K562 (cell line): ENCODE measurements around the gene LNPEP. TPM values are rescaled to one million over a fixed set of nuclear protein-coding genes. Genes with fewer than 3 reads are reported as not detected.

Experiments
- ARID3A ChIP-seq: IDR thresholded peaks from 2 replicates; pipeline ENCODE4 v1.6.1; 2012; ENCODE audit warnings: low read depth, low read length, improper control_type of control experiment, borderline replicate concordance
- ETV1 ChIP-seq: fragments of 450-650 bp; conservative IDR thresholded peaks from 2 replicates; pipeline ENCODE4 v1.6.1; 2016; ENCODE audit warnings: missing genetic modification characterization, control low read depth, low read depth, missing compliant biosample characterization
- JUN ChIP-seq, 2 experiments: sonication (generic) in 1 of 2; formaldehyde crosslinking in 1 of 2; IDR thresholded peaks; 2 replicates each; pipeline versions ENCODE4 v1.6.1 to v1.8.0; 2012 to 2022; ENCODE audit warnings: borderline replicate concordance in 2 of 2, mild to moderate bottlenecking in 2 of 2, improper control_type of control experiment in 1 of 2, low read depth in 1 of 2, low read length in 1 of 2, missing genetic modification reagents in 1 of 2
- MED1 ChIP-seq: sonication (generic); formaldehyde crosslinking; IDR thresholded peaks from 2 replicates; pipeline ENCODE4 v1.8.1; 2023; ENCODE audit warnings: missing genetic modification reagents, borderline replicate concordance
- MITF ChIP-seq: IDR thresholded peaks from 2 replicates; pipeline ENCODE4 v1.6.1; 2014; ENCODE audit warnings: antibody characterized with exemption
- NONO ChIP-seq, 2 experiments: fragments of 200-400 bp in 1 of 2; fragments of 450-650 bp in 1 of 2; formaldehyde crosslinking in 1 of 2; IDR thresholded peaks; 2 replicates each; pipeline ENCODE4 v1.6.1; 2017; ENCODE audit warnings: low read depth in 2 of 2, mild to moderate bottlenecking in 2 of 2, moderate library complexity in 2 of 2, low read length in 1 of 2
- NR3C1 ChIP-seq: sonication (generic); formaldehyde crosslinking; IDR thresholded peaks from 2 replicates; pipeline ENCODE4 v1.8.1; 2022; ENCODE audit warnings: missing genetic modification reagents
- SOX6 ChIP-seq: fragments of 450-650 bp; IDR thresholded peaks from 2 replicates; pipeline ENCODE4 v1.6.1; 2014; ENCODE audit warnings: mild to moderate bottlenecking
- U2AF1 ChIP-seq: fragments of 200-400 bp; formaldehyde crosslinking; optimal IDR thresholded peaks from 2 replicates; pipeline ENCODE3; 2017; ENCODE audit warnings: mild to moderate bottlenecking, low read depth, low read length, moderate library complexity
- WHSC1 ChIP-seq: IDR thresholded peaks from one replicate; pipeline ENCODE4 v1.6.1; 2012; ENCODE audit warnings: low read length, control low read depth, inconsistent platforms
- ZNF121 ChIP-seq: sonication (generic); formaldehyde crosslinking; conservative IDR thresholded peaks from 2 replicates; pipeline ENCODE4 v1.8.0; 2022; ENCODE audit warnings: missing genetic modification reagents
- ZNF146 ChIP-seq: IDR thresholded peaks from one replicate; pipeline ENCODE4 v1.6.1; 2018; ENCODE audit warnings: missing compliant biosample characterization; ENCODE audit not compliant: unreplicated experiment
- ZNF23 ChIP-seq: fragments of 250-450 bp; sonication (Bioruptor Pico); IDR thresholded peaks from 2 replicates; pipeline ENCODE4 v1.4.0; 2020; ENCODE audit warnings: mild to moderate bottlenecking
- ZNF277 ChIP-seq: fragments of 250-450 bp; sonication (Bioruptor Pico); IDR thresholded peaks from 2 replicates; pipeline ENCODE4 v1.8.0; 2022; ENCODE audit warnings: inconsistent platforms, mild to moderate bottlenecking, moderate library complexity, borderline replicate concordance
- ZNF280B ChIP-seq: fragments of 250-450 bp; sonication (Bioruptor Pico); IDR thresholded peaks from 2 replicates; pipeline ENCODE4 v1.5.1; 2021; ENCODE audit warnings: mild to moderate bottlenecking
- ZNF639 ChIP-seq, 2 experiments: fragments of 200-800 bp in 1 of 2; sonication (Bioruptor generic) in 1 of 2; sonication (generic) in 1 of 2; formaldehyde crosslinking in 1 of 2; IDR thresholded peaks in 1 of 2; conservative IDR thresholded peaks in 1 of 2; 2 replicates each; pipeline versions ENCODE4 v1.5.0 to v1.6.1; 2016 to 2020; ENCODE audit warnings: missing compliant biosample characterization in 1 of 2, missing genetic modification characterization in 1 of 2, missing genetic modification reagents in 1 of 2
- ZNF644 ChIP-seq: fragments of 200-800 bp; sonication (Bioruptor generic); IDR thresholded peaks from 2 replicates; pipeline ENCODE4 v1.6.1; 2016; ENCODE audit warnings: low read depth, missing genetic modification characterization, missing compliant biosample characterization
- ZSCAN29 ChIP-seq: fragments of 450-650 bp; IDR thresholded peaks from 2 replicates; pipeline ENCODE4 v1.6.1; 2017
- polyA plus RNA-seq, 8 experiments: library from polyadenylated mRNA; depleted of rRNA in 4 of 8; stranded (reverse) in 5 of 8; unstranded in 3 of 8; fragments of >200 nt; fragmentation: Nextera tagmentation in 2 of 8; fragmentation: Illumina TruSeq in 1 of 8; extraction: Ambion mirVana in 2 of 8; extraction: Trizol in 1 of 8; gene quantifications; 2 replicates each; pipeline versions ENCODE4 v1.2.1 to v1.2.3, GENCODE V29; 2011 to 2014; ENCODE audit warnings: inconsistent platforms in 1 of 8, missing spikeins in 1 of 8
- total RNA-seq, 7 experiments: library from RNA; depleted of rRNA in 6 of 7; stranded (reverse); fragments of >200 nt in 6 of 7; fragmentation: Illumina TruSeq in 2 of 7; extraction: Trizol in 2 of 7; gene quantifications; 2 replicates each; pipeline versions ENCODE4 v1.2.1 to v1.2.3, GENCODE V29; 2011 to 2021; ENCODE audit warnings: low replicate concordance in 1 of 7

The LNPEP gene
- total and polyA plus RNA-seq, 9 of the 15 experiments (the other 6 are each of a cell fraction or from before 2014, with no cell fraction given), result 2.6 to 27.9 (median 11.2) TPM

GRCh38 chr5:96936431-96937320 is 796 bp downstream of the LNPEP start (continued):
- TF ChIP-seq ARID3A (no peak), ZNF277 (CRISPR knock-in tag) (no peak), ZSCAN29 (no peak), JUN (IDR thresholded peaks at IDR 0.05; ENCODE audit: borderline replicate concordance, low read depth, low read length) (no peak), JUN (CRISPR knock-in tag; IDR thresholded peaks at IDR 0.05; ENCODE audit: borderline replicate concordance) (no peak), MED1 (CRISPR knock-in tag) (no peak), MITF (no peak), NR3C1 (CRISPR knock-in tag) (no peak), ZNF121 (CRISPR knock-in tag) (peak; percentile 44; the same call in 1 of the 2 replicates), SOX6 (no peak), ETV1 (tag) (peak; percentile 26; the same call in 1 of the 2 replicates), WHSC1 (no peak), ZNF639 (CRISPR knock-in tag; conservative IDR thresholded peaks at IDR 0.05 in 1 of 2, IDR thresholded peaks at IDR 0.05 in 1 of 2) (no peak), ZNF23 (CRISPR knock-in tag) (no peak), U2AF1 (no peak), ZNF644 (tag) (no peak), ZNF280B (no peak), NONO (IDR thresholded peaks at IDR 0.05; ENCODE audit: low read depth in 2 of 2, low read length in 1 of 2) (no peak), ZNF146 (CRISPR knock-in tag) (no peak)
